GM18502 (cell line): Measurements from ENCODE around the gene FAM151A.

Source experiments
- ATAC-seq: cut with Tn5 transposase; IDR thresholded peaks from one replicate; pipeline ENCODE4 v1.9.1; 2021; ENCODE audit warnings: mild to moderate bottlenecking; ENCODE audit not compliant: unreplicated experiment, poor library complexity

The FAM151A gene

DNA sequence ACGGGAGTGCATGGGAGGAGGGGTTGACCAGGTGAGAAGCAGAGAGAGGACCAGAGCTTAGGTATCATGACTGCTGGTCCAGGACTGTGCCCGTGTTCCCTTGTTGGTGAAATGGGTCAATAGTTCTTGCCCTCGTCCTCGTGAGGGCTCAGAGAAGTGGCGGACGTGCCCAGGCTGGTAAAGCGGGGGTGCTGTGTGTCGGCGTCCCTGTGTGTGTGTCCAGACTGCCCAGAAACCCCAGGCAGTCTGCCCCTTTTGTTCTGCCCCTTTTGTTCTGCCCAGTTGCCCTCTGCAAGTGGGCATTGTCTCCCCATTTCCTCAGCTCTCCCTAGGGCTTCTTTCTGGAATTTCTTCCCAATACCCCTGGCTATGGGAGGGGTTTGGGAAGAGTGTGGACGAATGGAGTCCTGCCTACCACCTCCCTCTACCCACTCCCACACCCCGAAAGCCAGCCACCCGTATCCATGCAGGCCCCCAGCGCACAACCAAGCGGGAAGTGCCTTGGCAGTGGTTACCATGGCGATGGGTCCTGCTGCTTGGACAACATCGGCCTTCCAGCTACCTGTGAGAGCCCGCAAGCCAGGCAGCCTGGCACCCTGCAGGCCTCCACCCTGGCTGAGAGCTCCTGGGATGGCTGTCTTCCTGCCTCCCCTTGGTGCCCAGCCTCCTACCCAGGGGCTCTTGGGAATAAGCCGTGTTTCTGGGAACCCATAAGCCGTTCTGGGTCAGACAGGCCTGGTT, 40.6 kb downstream of the FAM151A start:
- no peak for ATAC-seq

DNA sequence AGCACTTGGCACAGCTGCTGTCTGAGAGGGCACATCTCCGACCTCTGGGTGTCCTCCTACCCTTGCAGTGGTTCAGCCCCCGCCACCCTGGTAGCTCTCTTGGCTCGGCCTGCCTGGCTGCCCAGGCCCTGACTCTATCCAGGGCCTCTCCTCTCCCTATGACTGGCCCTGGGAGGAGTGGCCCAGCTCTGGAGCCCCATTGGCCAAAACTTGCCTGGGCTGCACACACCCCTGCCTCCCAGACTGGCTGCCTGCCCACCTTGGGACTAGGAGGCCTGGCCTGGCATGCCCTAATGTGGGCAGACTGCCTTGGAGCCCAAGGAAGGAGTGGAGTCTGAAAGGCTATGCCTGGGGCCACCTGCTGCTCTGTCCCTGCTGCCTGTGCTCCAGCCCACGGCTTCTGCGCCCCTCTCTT, 41.7 kb downstream of the FAM151A start:
- no peak for ATAC-seq

DNA sequence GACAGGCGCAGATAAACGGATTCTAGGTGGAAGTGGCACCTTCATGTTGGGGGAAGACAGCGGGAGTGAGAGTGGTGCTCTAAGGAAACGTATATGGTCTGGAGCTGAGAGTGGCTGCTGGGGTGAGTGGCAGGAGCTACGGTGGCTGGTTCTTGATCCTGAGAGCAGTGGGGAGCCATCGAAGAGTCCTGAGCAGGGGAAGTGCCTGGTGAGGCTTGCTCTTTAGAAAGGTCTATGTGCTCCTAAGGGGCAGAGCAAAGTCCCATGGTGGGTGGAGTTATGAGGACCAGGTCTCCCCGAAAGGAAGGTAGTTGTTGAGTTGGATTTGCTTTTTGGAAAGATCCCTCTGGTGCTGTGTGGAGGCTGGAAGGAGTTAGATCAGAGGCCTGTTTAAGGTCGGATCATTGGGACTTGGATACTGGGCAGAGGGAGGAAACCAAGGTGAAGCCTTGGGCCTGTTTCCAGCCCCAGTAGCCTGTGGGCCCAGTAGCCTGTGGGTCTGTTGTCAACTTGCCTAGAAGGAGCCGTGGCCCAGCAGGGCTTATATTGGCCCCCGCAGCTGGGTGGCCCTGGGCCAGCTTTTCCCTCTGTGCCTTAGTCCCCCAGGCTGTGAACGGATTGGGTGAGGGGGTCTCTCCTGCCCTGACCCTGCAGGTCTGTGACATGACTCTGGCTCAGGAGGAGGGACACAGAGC, 42.3 kb downstream of the FAM151A start:
- ATAC-seq: no peak

DNA sequence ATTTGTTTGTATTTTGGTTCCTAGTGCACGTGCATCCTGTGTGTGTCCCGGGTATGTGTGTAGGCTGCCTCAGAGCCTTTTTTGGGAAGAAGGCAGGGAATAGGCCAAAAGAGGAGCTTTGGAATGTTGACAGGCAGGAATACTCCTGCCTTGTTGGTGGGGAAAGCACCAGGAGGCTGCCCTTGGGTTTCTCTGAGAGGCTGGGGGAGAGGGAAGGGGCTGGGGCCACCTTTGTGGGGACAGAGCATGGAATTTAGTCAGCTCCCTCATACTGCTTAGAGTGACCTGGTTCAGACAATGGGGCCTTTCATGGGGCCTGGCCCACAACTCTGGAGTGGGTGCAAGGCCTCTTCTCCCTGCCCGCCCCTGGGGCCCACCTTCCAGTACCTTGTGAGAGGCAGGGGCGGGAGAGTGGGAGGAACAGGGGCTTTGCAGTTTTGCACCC, 44.0 kb downstream of the FAM151A start:
- no peak for ATAC-seq

DNA sequence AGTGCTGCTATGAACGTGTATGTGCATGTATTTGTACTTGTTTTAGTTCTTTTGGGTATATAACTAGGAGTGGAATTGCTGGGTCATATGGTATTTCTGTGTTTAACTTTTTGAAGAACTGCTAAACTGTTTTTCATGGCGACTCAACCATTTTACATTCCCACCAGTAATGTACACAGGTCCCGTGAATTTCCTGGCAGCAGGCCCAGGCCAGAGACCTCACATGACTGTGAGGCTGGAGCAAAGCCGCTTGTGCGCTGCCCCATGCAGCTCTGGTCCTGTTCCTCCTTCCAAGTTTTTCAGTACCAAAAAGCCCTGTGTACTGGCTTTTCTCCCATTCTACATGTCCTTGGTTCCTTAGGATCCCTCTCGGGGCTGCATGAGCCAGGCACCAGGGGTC, 45.7 kb downstream of the FAM151A start:
- no peak for ATAC-seq

DNA sequence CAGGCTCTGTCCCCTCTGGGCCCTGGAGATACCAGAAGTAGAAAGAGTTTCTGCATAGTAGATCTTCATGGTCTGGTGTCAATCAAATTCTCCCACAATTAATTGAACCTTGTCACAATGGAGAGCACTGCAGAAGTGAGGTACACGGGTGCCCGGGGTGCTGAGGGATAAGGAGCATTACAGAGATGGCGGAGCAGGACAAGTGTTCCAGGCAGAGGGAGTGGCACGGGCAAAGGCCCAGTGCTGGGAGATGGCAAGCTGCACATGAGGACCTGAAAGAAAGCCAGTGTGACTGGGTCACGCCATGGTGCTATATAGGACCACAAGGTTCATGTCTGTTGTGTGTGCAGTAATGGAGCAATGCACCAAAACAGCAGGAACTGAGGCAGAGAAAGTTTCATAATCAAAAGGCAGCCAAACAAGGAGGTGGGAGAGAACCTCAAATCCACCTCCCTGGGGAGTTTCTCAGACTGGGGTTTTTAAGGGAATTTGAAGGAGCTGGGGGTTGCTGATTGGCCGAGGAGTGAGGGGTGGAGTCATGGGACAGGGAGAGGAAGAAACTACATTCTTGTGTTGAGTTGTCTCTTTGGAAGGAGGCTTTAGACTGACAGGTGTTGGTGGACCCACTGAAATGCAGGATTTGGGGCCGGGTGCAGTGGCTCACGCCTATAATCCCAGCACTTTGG, 47.6 kb downstream of the FAM151A start:
- no peak for ATAC-seq

DNA sequence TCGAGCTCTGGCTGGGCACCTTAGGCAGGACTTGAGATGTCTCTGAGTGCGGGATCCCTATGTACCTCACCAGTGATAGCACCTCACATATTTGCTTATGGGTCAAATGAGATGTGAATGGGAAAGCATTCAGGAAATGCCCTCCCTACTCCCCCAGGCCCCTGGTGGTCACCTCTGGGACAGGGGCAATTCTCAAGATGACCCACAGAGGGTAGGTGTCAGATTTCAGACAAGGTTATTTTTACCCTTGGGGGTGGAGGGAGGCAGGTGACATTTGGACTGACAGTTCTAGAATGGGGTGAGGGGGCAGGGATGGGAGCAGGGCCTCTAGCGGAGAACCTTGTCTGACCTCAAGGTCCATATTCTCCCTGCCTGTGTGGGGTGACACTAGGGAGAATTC, 48.2 kb downstream of the FAM151A start:
- no peak for ATAC-seq

DNA sequence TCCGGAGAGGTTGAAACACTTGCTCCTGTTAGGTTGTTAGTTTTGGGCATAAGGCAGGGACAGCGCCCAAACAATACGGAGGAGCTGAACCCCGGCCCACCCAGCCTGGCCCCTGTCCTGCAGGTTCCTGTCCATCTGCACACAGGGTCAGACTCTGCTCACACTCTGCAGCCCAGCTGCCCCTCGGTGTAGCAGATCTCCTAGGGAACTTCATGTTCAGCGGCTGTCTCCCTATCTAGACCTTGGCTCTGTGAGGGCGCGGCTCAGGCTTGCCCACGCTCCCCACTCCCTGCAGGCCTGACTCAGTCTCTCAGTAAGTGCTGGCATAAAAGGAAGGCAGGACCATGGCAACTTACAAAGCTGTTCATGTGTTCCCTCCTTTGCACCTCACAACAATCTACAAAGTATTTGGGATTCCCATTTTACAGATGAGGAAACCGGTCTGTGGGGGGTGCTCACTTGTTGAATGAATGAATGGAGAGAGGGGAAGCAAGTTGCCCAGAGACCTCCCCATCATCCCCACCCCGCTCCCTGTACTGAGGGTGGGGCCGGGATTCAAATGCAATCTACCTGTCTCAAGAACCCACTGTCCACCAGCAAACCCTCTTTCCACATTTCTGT, 49.1 kb downstream of the FAM151A start:
- ATAC-seq: no peak

DNA sequence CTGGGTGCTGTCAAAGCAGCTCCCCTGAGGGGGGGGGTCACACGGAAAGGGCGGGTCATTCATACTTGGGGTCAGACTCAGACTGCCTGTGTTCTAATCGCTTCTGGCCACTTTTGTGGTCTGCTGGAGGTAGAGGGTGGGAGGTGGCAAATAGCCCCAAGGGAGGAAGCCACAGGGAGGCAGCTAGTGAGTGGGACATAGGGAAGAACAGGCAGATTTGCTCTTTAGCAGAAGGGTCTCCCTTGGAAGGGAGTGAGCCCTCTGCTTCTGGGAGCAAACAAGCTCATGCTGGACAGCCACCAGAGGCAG, 50.8 kb downstream of the FAM151A start:
- no peak for ATAC-seq

DNA sequence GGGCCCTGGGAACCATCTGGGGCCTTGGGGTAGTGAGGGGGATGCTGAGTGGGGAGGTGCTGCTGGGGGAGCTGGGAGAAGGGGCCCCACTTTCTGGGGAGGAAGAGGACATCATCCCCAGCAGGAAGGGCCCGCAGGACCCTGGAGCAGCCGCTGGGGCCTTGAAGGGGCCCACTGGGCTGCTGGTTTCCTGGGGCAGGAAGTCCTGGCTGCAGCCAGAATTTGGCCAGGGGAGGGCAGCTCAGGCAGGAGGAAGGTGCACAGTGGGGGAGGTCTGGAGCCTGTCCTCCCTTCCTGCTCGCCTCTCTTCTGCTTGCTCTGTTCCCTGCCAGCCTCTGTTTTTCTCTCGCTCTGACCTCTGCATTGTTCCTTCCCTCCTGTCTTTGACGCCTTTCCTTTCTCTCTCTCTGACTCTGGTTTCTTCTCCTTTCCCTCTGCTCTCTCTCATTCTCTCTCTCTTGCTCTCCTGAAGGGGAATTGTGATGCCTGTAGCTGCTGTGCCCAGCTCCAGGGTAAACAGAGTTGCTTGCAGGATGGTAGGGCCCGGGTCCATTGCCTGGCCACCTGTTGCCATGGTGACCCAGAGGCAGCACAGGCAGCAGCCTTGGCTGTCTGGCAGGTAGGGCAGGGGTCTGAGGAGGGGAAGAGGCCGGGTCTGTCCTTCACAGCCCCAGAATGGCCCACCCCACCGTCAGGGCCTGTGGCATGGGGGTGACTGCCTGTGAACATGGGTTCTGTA, 51.4 kb downstream of the FAM151A start:
- no peak for ATAC-seq

DNA sequence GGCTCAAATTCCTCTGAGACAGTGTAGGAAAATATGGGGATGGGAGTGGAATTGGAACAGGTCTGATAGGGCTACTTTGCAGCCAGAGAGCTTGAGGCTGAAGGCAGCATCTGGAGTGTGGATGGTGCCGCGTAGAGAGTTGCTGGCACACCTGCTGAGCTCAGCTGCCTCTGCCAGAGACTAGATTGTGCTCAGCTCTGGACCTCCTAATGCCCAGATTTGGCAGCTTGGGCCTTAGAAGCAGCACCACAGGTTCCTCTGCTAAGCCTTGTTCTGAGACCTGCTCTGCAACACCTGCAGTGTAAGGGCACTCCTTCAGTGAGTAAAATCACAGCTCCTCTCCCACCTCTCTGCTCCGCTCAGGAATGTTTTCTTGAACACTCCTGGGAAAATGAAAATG, 52.0 kb downstream of the FAM151A start:
- no peak for ATAC-seq

DNA sequence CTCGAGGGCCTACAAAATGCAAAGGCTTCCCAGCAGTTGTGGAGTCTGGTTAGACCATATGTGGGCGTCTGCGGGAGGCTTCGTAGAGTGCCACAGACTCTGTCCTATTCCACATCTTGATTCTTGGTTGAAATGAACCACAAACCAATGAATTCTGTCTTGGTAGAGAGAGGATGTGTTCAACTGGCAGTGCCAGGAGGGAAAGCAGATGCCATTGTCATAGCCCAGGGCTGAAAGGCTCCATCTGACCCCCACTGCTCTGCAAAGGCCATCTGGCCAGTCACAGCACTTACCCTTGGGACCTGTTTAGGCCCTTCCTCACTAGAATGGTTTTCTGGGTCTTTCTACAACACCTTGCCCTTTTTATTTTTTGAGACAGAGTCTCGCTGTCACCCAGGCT, 53.2 kb downstream of the FAM151A start:
- no peak for ATAC-seq

DNA sequence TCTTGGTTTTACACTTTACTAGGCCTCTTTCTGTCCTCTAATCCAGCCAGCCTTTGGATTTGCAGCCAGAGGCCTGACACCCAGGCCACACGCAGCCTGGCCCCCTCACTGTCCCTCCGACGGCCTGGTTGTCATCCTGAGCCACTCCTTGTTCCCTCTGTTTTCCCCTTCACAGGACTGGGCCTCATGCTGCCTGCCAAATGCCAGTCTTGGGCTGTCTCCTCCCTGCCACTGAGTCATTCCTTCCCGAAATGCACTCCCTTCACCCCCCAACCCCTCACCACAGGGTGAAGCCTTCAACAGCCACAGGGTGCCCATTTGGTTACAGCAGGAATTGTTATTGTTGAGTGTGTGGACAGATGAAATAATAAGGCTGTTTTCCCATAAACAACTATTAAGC, 54.0 kb downstream of the FAM151A start:
- no peak for ATAC-seq

DNA sequence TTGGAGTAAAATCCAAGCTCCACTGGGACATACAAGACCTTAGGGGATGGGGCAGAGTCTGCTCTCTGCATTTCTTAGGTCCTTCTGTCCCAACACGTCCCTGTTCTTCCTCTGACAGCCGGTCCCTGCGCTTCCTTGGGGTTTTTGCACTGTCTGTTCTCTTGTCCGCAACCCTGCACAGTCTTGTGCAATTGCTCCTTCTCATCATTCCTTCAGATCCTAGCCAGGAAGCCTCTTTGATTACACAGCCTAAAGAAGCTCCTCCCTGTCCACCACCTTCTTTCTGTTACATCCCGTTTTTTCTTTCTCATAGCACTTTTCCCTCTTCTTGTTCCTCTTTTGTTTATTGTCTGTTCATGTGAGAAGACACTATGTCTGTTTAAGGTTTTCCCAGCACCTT, 55.4 kb downstream of the FAM151A start:
- no peak for ATAC-seq

DNA sequence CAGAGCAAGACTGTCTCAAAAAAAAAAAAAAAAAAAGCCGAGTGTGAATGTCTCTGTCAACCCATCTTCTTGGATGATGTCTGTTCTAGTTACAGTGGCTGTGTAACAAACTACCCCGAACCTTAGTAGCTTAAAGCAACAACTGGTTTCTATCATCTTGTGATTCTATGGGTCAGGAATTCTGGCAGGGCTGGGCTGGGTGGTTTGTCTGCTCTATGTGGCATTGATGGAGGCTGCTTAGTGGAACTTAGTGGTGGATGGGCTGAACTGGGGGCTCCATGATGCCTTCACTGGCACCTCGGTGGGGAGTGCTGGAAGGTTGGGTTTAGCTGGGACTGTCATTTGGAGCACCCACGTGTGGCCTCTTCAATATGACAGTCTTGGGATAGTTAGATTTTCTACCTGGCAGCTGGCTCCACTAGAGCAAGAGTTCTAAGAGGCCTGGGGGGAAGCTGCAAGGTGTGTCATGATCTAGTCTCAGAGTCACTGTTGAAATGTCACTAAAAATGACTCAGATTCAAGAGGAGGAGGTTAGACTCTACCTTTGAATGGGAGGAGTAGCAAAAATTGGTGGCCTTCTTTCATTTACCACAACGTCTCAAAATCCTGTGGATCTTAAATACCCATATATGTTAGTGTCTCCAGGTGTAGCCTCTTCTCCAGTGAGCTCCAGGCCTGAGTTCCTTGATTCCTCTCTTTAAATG, 56.7 kb downstream of the FAM151A start:
- ATAC-seq: no peak

DNA sequence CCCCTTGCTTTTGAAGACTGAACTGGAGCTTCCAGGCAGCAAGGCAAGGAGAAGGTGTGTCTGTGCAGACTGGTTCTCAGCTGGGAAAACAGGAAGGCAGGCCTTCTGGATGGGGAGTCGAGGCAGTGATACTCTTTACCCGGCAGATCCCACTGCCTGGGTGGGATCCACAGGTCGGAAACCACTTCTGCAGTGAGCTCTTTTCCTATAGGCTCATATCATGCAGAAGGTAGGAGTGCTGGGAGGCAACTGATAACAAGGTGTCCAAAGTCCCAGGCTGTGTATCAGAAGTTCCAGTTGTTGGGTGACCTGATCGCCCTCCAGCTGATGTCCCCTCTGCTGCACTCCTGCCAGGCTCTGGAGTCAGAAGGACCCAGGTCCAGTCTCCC, 58.2 kb downstream of the FAM151A start:
- ATAC-seq: no peak

DNA sequence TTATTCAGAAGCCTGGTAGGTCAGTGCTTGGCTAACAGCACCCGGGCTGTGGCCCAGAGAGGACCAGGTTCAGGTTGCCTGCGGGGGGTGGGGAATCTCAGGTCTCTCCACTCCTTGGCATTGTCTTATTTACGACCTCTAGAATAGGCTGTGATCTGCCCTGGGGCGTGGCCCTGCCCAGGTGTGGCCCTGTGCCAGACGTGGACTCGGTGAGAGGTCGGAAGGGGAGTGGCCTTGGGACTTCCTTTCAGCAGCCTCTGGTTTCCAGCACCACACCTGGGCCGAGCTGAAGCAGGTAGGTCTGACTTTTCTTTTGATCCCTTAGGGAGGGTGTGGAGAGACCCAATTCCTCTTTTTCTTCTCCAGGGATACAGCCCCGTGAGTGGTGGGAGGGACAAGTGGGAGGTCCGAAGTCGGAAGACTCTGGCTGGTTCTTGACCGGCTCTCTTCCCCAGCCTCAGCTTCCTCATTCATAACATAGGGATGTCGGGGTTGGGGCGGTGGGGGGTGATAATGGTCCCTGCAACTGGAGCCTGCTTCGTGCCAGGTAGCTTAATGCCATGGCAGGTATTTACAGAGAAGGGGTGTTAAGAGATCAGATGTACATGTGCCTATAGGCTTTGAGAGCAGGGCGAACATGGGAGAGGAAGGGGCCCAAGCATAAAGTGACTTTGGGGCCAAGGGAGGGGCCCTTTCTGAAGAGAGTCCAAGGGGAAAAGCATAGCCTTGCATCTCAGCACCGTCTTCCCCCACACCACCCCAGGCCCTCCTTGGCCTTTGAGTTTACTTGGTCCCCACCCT, 58.8 kb downstream of the FAM151A start:
- ATAC-seq: no peak

DNA sequence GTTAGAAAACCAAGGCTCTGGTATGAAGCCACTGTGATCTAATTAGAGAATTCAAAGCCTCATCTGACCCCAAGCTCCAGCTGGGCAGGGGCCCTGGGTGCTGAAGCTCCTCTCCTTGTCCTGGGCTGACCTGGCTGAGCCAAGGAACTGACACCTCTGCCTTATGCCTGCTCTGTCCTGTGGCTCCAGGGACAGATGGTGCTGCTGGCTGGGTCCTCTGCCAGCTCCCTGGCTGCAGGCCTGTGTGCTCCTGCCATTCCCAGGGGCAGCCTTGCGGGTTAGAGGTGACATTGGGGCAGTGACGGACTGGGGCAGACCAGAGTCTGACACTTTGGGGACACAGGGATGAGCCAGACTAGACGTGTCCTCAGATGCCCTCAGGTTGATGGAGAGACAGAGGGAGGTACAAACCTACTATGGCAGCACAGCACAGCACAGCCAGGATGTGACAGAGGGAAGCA, 63.5 kb downstream of the FAM151A start:
- ATAC-seq: no peak
